Neural progenitor cell (in vitro differentiated cells): ENCODE data around the gene BHLHE40.

Experiments
- CTCF ChIP-seq: fragments of 200-600 bp; sonication (generic); IDR thresholded peaks from 2 replicates; pipeline ENCODE4 v1.5.1; 2017; ENCODE audit warnings: antibody characterized with exemption, mild to moderate bottlenecking
- EZH2 ChIP-seq: fragments of 200-600 bp; sonication (generic); IDR thresholded peaks from 2 replicates; pipeline ENCODE4 v1.6.1; 2017; ENCODE audit warnings: antibody characterized with exemption, mild to moderate bottlenecking, moderate library complexity

- TF ChIP-seq CTCF (no peak), EZH2 (no peak)
Measured at GRCh38 chr3:4947028-4947427, 32.2 kb upstream of the BHLHE40 start.
